Skeletal muscle satellite cell (primary cell): ENCODE measurements around the gene TDRD12.
"Not testable (repeated sequence)": the region's sequence is repeated elsewhere in the genome, so short reads cannot be mapped to it uniquely, and the experiment has no call there.

Source experiments
- H3K27me3 ChIP-seq: 2 replicates; pipeline ENCODE4 v1.7.0; 2013; ENCODE audit warnings: low read length; ENCODE audit not compliant: control insufficient read depth, insufficient read depth
- H3K36me3 ChIP-seq: 2 replicates; pipeline ENCODE4 v1.7.0; 2013; ENCODE audit warnings: mild to moderate bottlenecking, control low read depth, low read length; ENCODE audit not compliant: insufficient read depth
- H3K4me1 ChIP-seq: 2 replicates; pipeline ENCODE4 v1.7.0; 2013; ENCODE audit warnings: low read length; ENCODE audit not compliant: control insufficient read depth, insufficient read depth
- H3K4me2 ChIP-seq: 2 replicates; pipeline ENCODE4 v1.7.0; 2013; ENCODE audit warnings: mild to moderate bottlenecking, low read length
- H3K4me3 ChIP-seq: 2 replicates; pipeline ENCODE4 v1.7.0; 2013; ENCODE audit warnings: low read length
- H3K9ac ChIP-seq: 2 replicates; pipeline ENCODE4 v1.7.0; 2013; ENCODE audit warnings: mild to moderate bottlenecking, low read depth, low read length, moderate library complexity
- H3K9me3 ChIP-seq: replicated peaks from 2 replicates; pipeline ENCODE4 v1.7.0; 2013; ENCODE audit warnings: mild to moderate bottlenecking, control low read depth, low read length

The TDRD12 gene

GRCh38 chr19:32828139-32828538 lies 108.6 kb downstream of the TDRD12 start:
- Histone ChIP-seq H3K27me3 (peaks cover 22% of the 10 kb centered on the region), H3K36me3 (no peaks in the 10 kb centered on the region), H3K4me1 (no peaks in the 10 kb centered on the region), H3K4me2 (no peak overlapping the region), H3K9ac (no peak overlapping the region), H3K9me3 (no peaks in the 10 kb centered on the region), H3K4me3 (no peak overlapping the region)

GRCh38 chr19:32828643-32829344 lies 109.2 kb downstream of the TDRD12 start:
- Histone ChIP-seq H3K9ac (no peak overlapping the region), H3K4me1 (no peaks in the 10 kb centered on the region), H3K4me3 (no peak overlapping the region), H3K36me3 (no peaks in the 10 kb centered on the region), H3K27me3 (peaks cover 15% of the 10 kb centered on the region), H3K4me2 (no peak overlapping the region), H3K9me3 (no peaks in the 10 kb centered on the region)

GRCh38 chr19:32829345-32829896 lies 109.9 kb downstream of the TDRD12 start:
- Histone ChIP-seq H3K4me2 (no peak overlapping the region), H3K4me1 (no peaks in the 10 kb centered on the region), H3K36me3 (no peaks in the 10 kb centered on the region), H3K27me3 (peaks cover 9% of the 10 kb centered on the region), H3K9ac (no peak overlapping the region), H3K4me3 (no peak overlapping the region), H3K9me3 (no peaks in the 10 kb centered on the region)

- Histone ChIP-seq H3K36me3 (no peaks in the 10 kb centered on the region), H3K9me3 (no peaks in the 10 kb centered on the region), H3K4me1 (no peaks in the 10 kb centered on the region), H3K9ac (no peak overlapping the region), H3K27me3 (no peaks in the 10 kb centered on the region), H3K4me2 (no peak overlapping the region), H3K4me3 (no peak overlapping the region)
Observed at GRCh38 chr19:32830231-32831014, 110.9 kb downstream of the TDRD12 start.

- no peaks in the 10 kb centered on the region for H3K4me1 ChIP-seq
- no peaks in the 10 kb centered on the region for H3K36me3 ChIP-seq
- H3K9ac ChIP-seq = no peak overlapping the region
- no peaks in the 10 kb centered on the region for H3K27me3 ChIP-seq
- H3K4me2 ChIP-seq = no peak overlapping the region
- H3K4me3 ChIP-seq = no peak overlapping the region
- no peaks in the 10 kb centered on the region for H3K9me3 ChIP-seq
Observed at GRCh38 chr19:32831611-32832010, 112.0 kb downstream of the TDRD12 start.

GRCh38 chr19:32832094-32832493 lies 112.5 kb downstream of the TDRD12 start:
- not testable (repeated sequence) for H3K4me1 ChIP-seq, H3K9me3 ChIP-seq, H3K9ac ChIP-seq

GRCh38 chr19:32832825-32833224 lies 113.3 kb downstream of the TDRD12 start:
- H3K9me3 ChIP-seq, H3K27me3 ChIP-seq, H3K4me1 ChIP-seq, H3K9ac ChIP-seq, H3K4me2 ChIP-seq, H3K36me3 ChIP-seq, H3K4me3 ChIP-seq: not testable (repeated sequence)

More at GRCh38 chr19:32832094-32832493, 112.5 kb downstream of the TDRD12 start:
- H3K4me3 ChIP-seq, H3K4me2 ChIP-seq, H3K36me3 ChIP-seq, H3K27me3 ChIP-seq: not testable (repeated sequence)

- H3K9ac ChIP-seq = not testable (repeated sequence)
Observed at GRCh38 chr19:32833388-32833787, 113.8 kb downstream of the TDRD12 start.

GRCh38 chr19:32837531-32837930 lies 118.0 kb downstream of the TDRD12 start:
- Histone ChIP-seq H3K36me3 (no peaks in the 10 kb centered on the region), H3K27me3 (no peaks in the 10 kb centered on the region), H3K4me2 (no peak overlapping the region)

More at GRCh38 chr19:32833388-32833787, 113.8 kb downstream of the TDRD12 start:
- H3K4me2 ChIP-seq, H3K9me3 ChIP-seq, H3K4me3 ChIP-seq, H3K27me3 ChIP-seq, H3K36me3 ChIP-seq, H3K4me1 ChIP-seq: not testable (repeated sequence)

GRCh38 chr19:32842061-32842460 lies 122.5 kb downstream of the TDRD12 start:
- no peak overlapping the region for H3K4me3 ChIP-seq
- H3K36me3 ChIP-seq = no peaks in the 10 kb centered on the region
- H3K9ac ChIP-seq = no peak overlapping the region
- no peaks in the 10 kb centered on the region for H3K4me1 ChIP-seq
- H3K27me3 ChIP-seq = no peaks in the 10 kb centered on the region
- H3K4me2 ChIP-seq = no peak overlapping the region
- H3K9me3 ChIP-seq = no peaks in the 10 kb centered on the region

More at GRCh38 chr19:32837531-32837930, 118.0 kb downstream of the TDRD12 start:
- Histone ChIP-seq H3K4me3 (no peak overlapping the region), H3K9me3 (no peaks in the 10 kb centered on the region), H3K9ac (no peak overlapping the region), H3K4me1 (no peaks in the 10 kb centered on the region)

- H3K36me3 ChIP-seq = no peaks in the 10 kb centered on the region
Observed at GRCh38 chr19:32843716-32844245, 124.2 kb downstream of the TDRD12 start.

More at GRCh38 chr19:32843716-32844245, 124.2 kb downstream of the TDRD12 start:
- Histone ChIP-seq H3K9ac (no peak overlapping the region), H3K4me2 (no peak overlapping the region), H3K4me1 (no peaks in the 10 kb centered on the region), H3K27me3 (no peaks in the 10 kb centered on the region), H3K9me3 (no peaks in the 10 kb centered on the region), H3K4me3 (no peak overlapping the region)
